Adrenal gland (tissue), 12 donors: Measurements from ENCODE around the gene LRFN2. TPM values are rescaled to one million over a fixed set of nuclear protein-coding genes. Genes with fewer than 3 reads are reported as not detected.
A peak's percentile ranks its signal among the peaks of the same experiment; 100 is the strongest.

Experiments used
- DNase-seq, 7 donors: peaks; one replicate each; pipeline ENCODE4 v3.0.0-alpha.2; 2019 to 2020
- H3K27ac ChIP-seq, 5 donors: fragments of 200-600 bp; sonication (generic) in 4 of 5; 1 replicate in 3 of 5; 2 replicates in 2 of 5; pipeline versions ENCODE4 v1.5.1 to v1.8.0; 2016 to 2020; ENCODE audit warnings: mild to moderate bottlenecking in 1 of 5
- H3K27me3 ChIP-seq: fragments of 200-600 bp; 2 replicates; pipeline ENCODE4 v1.8.0; 2021
- H3K36me3 ChIP-seq, 2 donors: fragments of 200-600 bp; replicated peaks in 1 of 2; 1 replicate in 1 of 2; 2 replicates in 1 of 2; pipeline versions ENCODE4 v1.5.1 to v1.8.0; 2018 to 2022
- H3K4me1 ChIP-seq, 2 donors: fragments of 200-600 bp; replicated peaks in 1 of 2; 1 replicate in 1 of 2; 2 replicates in 1 of 2; pipeline versions ENCODE4 v1.5.1 to v1.8.0; 2018 to 2021
- H3K4me3 ChIP-seq, 4 donors: fragments of 200-600 bp; sonication (generic) in 3 of 4; one replicate each; pipeline ENCODE4 v1.5.1; 2016 to 2018
- H3K9me3 ChIP-seq, 3 donors: fragments of 200-600 bp; sonication (generic) in 1 of 3; replicated peaks in 1 of 3; 1 replicate in 2 of 3; 2 replicates in 1 of 3; pipeline versions ENCODE4 v1.5.1 to v1.8.0; 2016 to 2021
- POLR2A ChIP-seq, 2 donors: fragments of 450-650 bp; IDR thresholded peaks; one replicate each; pipeline ENCODE4 v1.6.1; 2017; ENCODE audit warnings: antibody characterized with exemption in 2 of 2, mild to moderate bottlenecking in 2 of 2, moderate library complexity in 1 of 2
- WGBS, 4 donors: extraction: QIAGEN DNeasy Blood & Tissue Kit in 2 of 4; methylation state at CpG; one replicate each; pipeline versions ENCODE4 v1.1.5 to v1.1.7; 2013 to 2017; 5-methylcytosine and 5-hydroxymethylcytosine counted together
- intact Hi-C, 2 donors: fragments of 100-400 bp; cut with DNase I; formaldehyde crosslinking; loops; one replicate each; pipeline versions ENCODE4 v1.14.1 to v1.15.0; 2022 to 2023
- polyA plus RNA-seq, 3 donors: library from polyadenylated mRNA; stranded (reverse); fragments of 200-250 nt in 2 of 3; fragments of 350-450 nt in 1 of 3; fragmentation: Illumina TruSeq in 1 of 3; extraction: RNeasy Lipid Tissue Mini Kit (QIAGEN cat#74804) in 1 of 3; gene quantifications; one replicate each; pipeline ENCODE4 v1.2.3, GENCODE V29; 2013 to 2014
- total RNA-seq, 9 donors: library from RNA; depleted of rRNA in 4 of 9; stranded (reverse); fragments of >200 nt in 4 of 9; fragments of 120-200 nt in 1 of 9; fragmentation: NEBNext Ultra II Directional in 1 of 9; extraction: Animal tissue kit (Norgen Biotek cat#: 25700) in 1 of 9; gene quantifications; one replicate each; pipeline versions ENCODE4 v1.1.0 to v1.2.4, GENCODE V29; 2013 to 2023
- TF ChIP-seq, protein P1 (sequence below), 6 experiments: fragments of 450-650 bp in 4 of 6; fragments of 200-600 bp in 2 of 6; sonication (generic) in 1 of 6; IDR thresholded peaks; 1 replicate in 5 of 6; 2 replicates in 1 of 6; pipeline versions ENCODE4 v1.5.1 to v1.8.0; 2016 to 2021; ENCODE audit warnings: antibody characterized with exemption in 6 of 6, mild to moderate bottlenecking in 2 of 6, moderate library complexity in 1 of 6
- donor health status: healthy with polysubstance abuse.
- donor health status: Bipolar disorder and iron deficiency.
- donor health status: DM: yes; HTN: yes; CAD: no.
- donor health status: DM: no; HTN: no; CAD: no.
- donor health status: DM: no; HTN: no; CAD: no.
- donor health status: DM: yes; HTN: yes; CAD: no.

The LRFN2 gene
- total and polyA plus RNA-seq, 12 donors, result 0.03 to 0.74 (median 0.16) TPM; not detected in 3

GRCh38 chr6:40397287-40398033 lies 189.7 kb downstream of the LRFN2 start:
- Histone ChIP-seq H3K36me3 (no peaks in the 10 kb centered on the region), H3K27me3 (no peaks in the 10 kb centered on the region), H3K27ac (no peak overlapping the region), H3K4me1 (no peaks in the 10 kb centered on the region), H3K4me3 (no peak overlapping the region), H3K9me3 (no peaks in the 10 kb centered on the region)
- 89 to 96% (median 92%) methylated on average over 6 of the region's 6 CpGs for WGBS, 4 donors
- no peak for DNase-seq
- intact Hi-C loops, result no loop called here
- TF ChIP-seq, protein P1, sequence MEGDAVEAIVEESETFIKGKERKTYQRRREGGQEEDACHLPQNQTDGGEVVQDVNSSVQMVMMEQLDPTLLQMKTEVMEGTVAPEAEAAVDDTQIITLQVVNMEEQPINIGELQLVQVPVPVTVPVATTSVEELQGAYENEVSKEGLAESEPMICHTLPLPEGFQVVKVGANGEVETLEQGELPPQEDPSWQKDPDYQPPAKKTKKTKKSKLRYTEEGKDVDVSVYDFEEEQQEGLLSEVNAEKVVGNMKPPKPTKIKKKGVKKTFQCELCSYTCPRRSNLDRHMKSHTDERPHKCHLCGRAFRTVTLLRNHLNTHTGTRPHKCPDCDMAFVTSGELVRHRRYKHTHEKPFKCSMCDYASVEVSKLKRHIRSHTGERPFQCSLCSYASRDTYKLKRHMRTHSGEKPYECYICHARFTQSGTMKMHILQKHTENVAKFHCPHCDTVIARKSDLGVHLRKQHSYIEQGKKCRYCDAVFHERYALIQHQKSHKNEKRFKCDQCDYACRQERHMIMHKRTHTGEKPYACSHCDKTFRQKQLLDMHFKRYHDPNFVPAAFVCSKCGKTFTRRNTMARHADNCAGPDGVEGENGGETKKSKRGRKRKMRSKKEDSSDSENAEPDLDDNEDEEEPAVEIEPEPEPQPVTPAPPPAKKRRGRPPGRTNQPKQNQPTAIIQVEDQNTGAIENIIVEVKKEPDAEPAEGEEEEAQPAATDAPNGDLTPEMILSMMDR (IDR thresholded peaks at IDR 0.05), result no peak
- TF ChIP-seq POLR2A (IDR thresholded peaks at IDR 0.05), result no peak

- Histone ChIP-seq H3K4me3 (no peak overlapping the region), H3K9me3 (no peaks in the 10 kb centered on the region), H3K4me1 (no peaks in the 10 kb centered on the region), H3K27ac (no peak overlapping the region), H3K27me3 (no peaks in the 10 kb centered on the region), H3K36me3 (no peaks in the 10 kb centered on the region)
- no peak for DNase-seq
- no peak for TF ChIP-seq POLR2A (IDR thresholded peaks at IDR 0.05)
- TF ChIP-seq, protein P1 (IDR thresholded peaks at IDR 0.05), result no peak
- intact Hi-C loops, result no loop called here
- WGBS, 4 donors, result 70 to 98% (median 96%) methylated on average over 4 of the region's 4 CpGs
These were observed 191.5 kb downstream of the LRFN2 start for GRCh38 chr6:40395698-40396076.

DNA sequence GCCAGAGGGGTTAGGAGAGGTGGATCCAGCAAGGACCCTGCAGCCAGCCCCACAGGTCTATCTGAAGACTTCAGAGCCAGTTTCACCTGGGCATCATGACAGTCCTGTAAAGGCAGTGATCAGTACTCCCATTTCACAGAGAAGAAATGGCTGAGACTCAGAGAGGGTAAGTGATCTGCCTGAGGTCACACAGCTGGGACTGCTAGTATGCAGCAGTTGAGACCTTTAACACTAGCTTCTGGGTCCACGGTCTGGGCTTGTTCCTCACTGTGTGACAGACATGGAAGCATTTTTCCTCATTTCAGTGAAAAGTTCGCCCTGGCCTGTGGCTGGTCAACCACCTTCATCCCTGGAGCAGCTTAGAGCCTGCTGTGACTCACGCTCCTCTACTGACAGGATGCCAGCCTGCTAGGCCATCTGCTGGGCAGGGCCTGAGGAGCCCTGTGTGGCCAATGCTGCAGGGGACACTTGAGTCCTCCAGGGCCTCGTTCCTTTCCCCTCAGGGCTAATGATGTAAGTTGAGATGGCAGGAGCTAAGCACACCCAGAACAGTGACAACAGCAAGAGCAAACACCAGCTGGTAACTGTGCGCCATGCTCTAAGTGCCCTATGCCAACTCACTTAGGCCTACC lies 192.0 kb downstream of the LRFN2 start:
- Histone ChIP-seq H3K27me3 (no peaks in the 10 kb centered on the region), H3K36me3 (no peaks in the 10 kb centered on the region), H3K27ac (no peak overlapping the region), H3K4me1 (no peaks in the 10 kb centered on the region), H3K4me3 (no peak overlapping the region), H3K9me3 (no peaks in the 10 kb centered on the region)
- intact Hi-C loops, result no loop called here
- TF ChIP-seq, protein P1 (IDR thresholded peaks at IDR 0.05), result no peak
- no peak for TF ChIP-seq POLR2A (IDR thresholded peaks at IDR 0.05)
- peak in 4 of 7 donors; percentile 16 to 60 (median 36) for DNase-seq
- 57 to 83% (median 59%) methylated on average over 1 to 5 of the region's 5 CpGs for WGBS, 4 donors

DNA sequence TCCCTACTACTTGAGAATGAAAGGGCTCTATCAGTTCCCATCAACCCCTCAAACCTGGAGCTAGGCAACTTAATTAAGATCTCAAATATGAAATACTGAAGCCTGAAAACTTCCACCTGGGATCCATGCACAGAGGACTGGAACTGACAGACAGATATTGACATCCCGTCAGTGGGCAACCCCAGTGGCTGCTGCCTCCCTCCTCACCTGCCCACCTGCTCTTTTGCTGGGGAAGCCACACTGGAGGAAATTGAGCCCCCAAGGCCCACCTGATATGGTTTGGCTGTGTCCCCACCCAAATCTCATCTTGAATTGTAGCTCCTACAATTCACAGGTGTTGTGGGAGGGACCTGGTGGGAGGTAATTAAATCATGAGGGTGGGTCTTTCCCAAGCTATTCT lies 192.8 kb downstream of the LRFN2 start:
- no peaks in the 10 kb centered on the region for H3K4me1 ChIP-seq
- H3K27me3 ChIP-seq, result no peaks in the 10 kb centered on the region
- no peak for TF ChIP-seq POLR2A (IDR thresholded peaks at IDR 0.05)
- TF ChIP-seq, protein P1 (IDR thresholded peaks at IDR 0.05), result no peak
- H3K4me3 ChIP-seq, result no peak overlapping the region
- H3K36me3 ChIP-seq, result no peaks in the 10 kb centered on the region
- whole genome bisulfite sequencing, 4 donors, result 95 to 100% (median 100%) methylated on average over 1 of the region's 1 CpG
- no peak for DNase-seq
- intact Hi-C loops, result no loop called here
- no peaks in the 10 kb centered on the region for H3K9me3 ChIP-seq
- no peak overlapping the region for H3K27ac ChIP-seq
